Stimulated activated CD4-positive, alpha-beta T cell treated with anti-CD3 and anti-CD28 coated beads, Interleukin-2, amount 100 ng/mL, for 4 hours (primary cell): ENCODE measurements around the gene CHST12.
"Not testable (repeated sequence)": the region's sequence is repeated elsewhere in the genome, so short reads cannot be mapped to it uniquely, and the experiment has no call there.

Experiments
- DNase-seq: peaks from one replicate; pipeline ENCODE4 v3.0.0-alpha.2; 2020; ENCODE audit warnings: low read depth

The CHST12 gene

GRCh38 chr7:2404714-2405119 is 1.3 kb downstream of the CHST12 start:
- no peak for DNase-seq

GRCh38 chr7:2405201-2405600 is 1.8 kb downstream of the CHST12 start:
- DNase-seq, result no peak

- DNase-seq, result no peak
Measured at GRCh38 chr7:2405601-2406345, 2.4 kb downstream of the CHST12 start.

- no peak for DNase-seq
Measured at GRCh38 chr7:2409745-2410414, 6.5 kb downstream of the CHST12 start.

GRCh38 chr7:2411049-2411448 is 7.6 kb downstream of the CHST12 start:
- no peak for DNase-seq

GRCh38 chr7:2411815-2412586 is 8.6 kb downstream of the CHST12 start:
- DNase-seq, result no peak

GRCh38 chr7:2412587-2413201 is 9.3 kb downstream of the CHST12 start:
- DNase-seq, result no peak

- DNase-seq, result no peak
Measured at GRCh38 chr7:2416063-2416462, 12.7 kb downstream of the CHST12 start.

GRCh38 chr7:2416650-2417049 is 13.2 kb downstream of the CHST12 start:
- no peak for DNase-seq

- DNase-seq, result not testable (repeated sequence)
Measured at GRCh38 chr7:2417178-2417577, 13.8 kb downstream of the CHST12 start.

- DNase-seq, result no peak
Measured at GRCh38 chr7:2417981-2418481, 14.6 kb downstream of the CHST12 start.

- DNase-seq, result no peak
Measured at GRCh38 chr7:2420216-2420933, 17.0 kb downstream of the CHST12 start.

- DNase-seq, result no peak
Measured at GRCh38 chr7:2421943-2422310, 18.5 kb downstream of the CHST12 start.

GRCh38 chr7:2425749-2426148 is 22.3 kb downstream of the CHST12 start:
- DNase-seq, result no peak

- no peak for DNase-seq
Measured at GRCh38 chr7:2431260-2431867, 28.0 kb downstream of the CHST12 start.

- DNase-seq, result no peak
Measured at GRCh38 chr7:2432910-2433712, 29.7 kb downstream of the CHST12 start.

- no peak for DNase-seq
Measured at GRCh38 chr7:2433713-2434550, 30.5 kb downstream of the CHST12 start.

GRCh38 chr7:2435146-2435545 is 31.7 kb downstream of the CHST12 start:
- DNase-seq, result no peak

- DNase-seq, result no peak
Measured at GRCh38 chr7:2436341-2437104, 33.1 kb downstream of the CHST12 start.
